Dendritic cell treated with granulocyte-macrophage colony-stimulating factor and Interleukin-4, amounts not matched to agents 40 ng/mL and 50 ng/mL, for 4 days (primary cell): ENCODE data around the gene NR3C2.

Experiments
- H3K27ac Mint-ChIP-seq: one replicate; pipeline ENCODE4 v1.8.0; 2022; ENCODE audit warnings: mild to moderate bottlenecking, mixed read lengths
- H3K27me3 Mint-ChIP-seq: one replicate; pipeline ENCODE4 v1.8.0; 2022; ENCODE audit warnings: mild to moderate bottlenecking, mixed read lengths
- H3K36me3 Mint-ChIP-seq: one replicate; pipeline ENCODE4 v1.8.0; 2022; ENCODE audit warnings: low read depth, mixed read lengths
- H3K4me1 Mint-ChIP-seq: one replicate; pipeline ENCODE4 v1.8.0; 2022; ENCODE audit warnings: low read depth, mixed read lengths
- H3K4me3 Mint-ChIP-seq: one replicate; pipeline ENCODE4 v1.8.0; 2022; ENCODE audit warnings: mild to moderate bottlenecking, moderate library complexity, mixed read lengths
- H3K9me3 Mint-ChIP-seq: one replicate; pipeline ENCODE4 v1.8.0; 2022; ENCODE audit warnings: mixed read lengths
- intact Hi-C: fragments of 100-400 bp; cut with micrococcal nuclease; formaldehyde crosslinking; loops from one replicate; pipeline ENCODE4 v1.15.0; 2022

NR3C2 gene

DNA sequence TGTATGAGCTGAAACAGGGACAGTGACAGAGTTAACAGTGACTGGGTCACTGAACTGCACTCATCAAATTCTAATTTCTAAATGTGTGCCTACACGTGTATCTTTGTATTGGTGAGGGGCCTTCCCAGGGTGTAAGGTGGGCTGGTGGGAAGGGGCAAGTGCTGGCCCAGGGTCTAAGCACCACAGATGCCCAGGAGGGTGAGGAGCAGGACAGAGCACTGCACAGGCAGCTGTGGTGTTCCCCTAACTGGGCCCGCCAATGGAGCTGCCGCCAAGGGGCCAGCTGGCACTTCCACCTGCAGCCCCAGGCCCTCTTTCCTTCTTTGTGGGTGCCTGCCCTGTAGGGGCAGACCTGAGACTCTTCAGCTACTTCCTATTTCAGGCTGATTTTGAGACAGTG, 360.5 kb downstream of the NR3C2 start:
- intact Hi-C loops = no loop called here
- Mint-ChIP-seq H3K36me3 (peaks cover 64% of the 10 kb centered on the region), H3K9me3 (peaks cover 60% of the 10 kb centered on the region), H3K27ac (no peak overlapping the region), H3K4me1 (no peaks in the 10 kb centered on the region), H3K27me3 (no peaks in the 10 kb centered on the region), H3K4me3 (no peak overlapping the region)

DNA sequence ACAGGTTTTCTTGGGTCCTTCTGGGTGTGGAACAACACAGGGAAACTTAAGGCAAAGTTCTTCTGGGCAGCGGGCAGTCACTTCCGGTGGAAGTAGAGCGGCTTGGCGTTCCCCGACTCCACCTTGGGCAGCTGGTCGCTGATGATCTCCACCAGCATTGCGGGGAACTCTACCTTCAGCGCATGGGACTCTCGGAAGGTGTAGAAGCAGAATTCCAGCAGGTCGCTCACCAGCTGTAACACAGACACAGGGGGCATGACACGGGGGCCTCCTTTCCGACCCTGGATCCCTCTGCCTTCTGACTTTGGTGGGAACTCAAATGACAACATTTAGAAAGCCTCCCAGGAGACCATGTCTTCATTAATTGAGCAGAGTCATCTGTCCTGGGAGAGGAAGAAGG, 360.9 kb downstream of the NR3C2 start:
- H3K27ac Mint-ChIP-seq = no peak overlapping the region
- no peak overlapping the region for H3K4me3 Mint-ChIP-seq
- H3K9me3 Mint-ChIP-seq = peaks cover 58% of the 10 kb centered on the region
- H3K36me3 Mint-ChIP-seq = peaks cover 69% of the 10 kb centered on the region
- intact Hi-C loops = no loop called here
- H3K27me3 Mint-ChIP-seq = no peaks in the 10 kb centered on the region
- H3K4me1 Mint-ChIP-seq = peaks cover under 1% of the 10 kb centered on the region

GRCh38 chr4:148079961-148080360, 362.3 kb downstream of the NR3C2 start:
- Mint-ChIP-seq H3K4me1 (peaks cover 8% of the 10 kb centered on the region), H3K36me3 (peaks cover 82% of the 10 kb centered on the region), H3K4me3 (no peak overlapping the region), H3K27me3 (no peaks in the 10 kb centered on the region), H3K27ac (no peak overlapping the region), H3K9me3 (peaks cover 47% of the 10 kb centered on the region)
- intact Hi-C loops = no loop called here

DNA sequence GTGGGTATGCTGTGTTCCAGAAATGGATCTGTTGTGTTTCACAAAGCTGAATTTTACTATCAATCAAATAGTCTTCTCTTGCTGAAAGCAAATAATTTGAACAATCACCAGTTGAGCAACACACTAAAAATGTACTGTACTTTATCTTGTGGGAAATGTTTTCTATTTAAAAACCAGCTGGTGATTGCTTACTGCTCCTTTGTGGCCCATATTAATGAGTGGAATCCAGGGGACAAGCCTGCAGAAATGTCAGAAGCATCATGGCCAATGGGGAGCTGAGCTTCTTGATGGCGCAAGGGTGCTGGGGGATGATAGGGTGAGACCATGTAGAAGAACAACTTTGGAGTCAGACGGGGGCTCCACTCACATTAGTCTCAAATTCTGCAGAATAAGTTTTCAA, 364.2 kb downstream of the NR3C2 start:
- H3K27ac Mint-ChIP-seq = no peak overlapping the region
- peaks cover 28% of the 10 kb centered on the region for H3K9me3 Mint-ChIP-seq
- H3K4me1 Mint-ChIP-seq = peaks cover 8% of the 10 kb centered on the region
- intact Hi-C loops = no loop called here
- no peak overlapping the region for H3K4me3 Mint-ChIP-seq
- peaks cover 99% of the 10 kb centered on the region for H3K36me3 Mint-ChIP-seq
- H3K27me3 Mint-ChIP-seq = no peaks in the 10 kb centered on the region

GRCh38 chr4:148077581-148077980, 364.6 kb downstream of the NR3C2 start:
- H3K4me1 Mint-ChIP-seq = peaks cover 8% of the 10 kb centered on the region
- H3K4me3 Mint-ChIP-seq = no peak overlapping the region
- peaks cover 23% of the 10 kb centered on the region for H3K9me3 Mint-ChIP-seq
- H3K36me3 Mint-ChIP-seq = peaks cover 99% of the 10 kb centered on the region
- intact Hi-C loops = no loop called here
- H3K27ac Mint-ChIP-seq = no peak overlapping the region
- H3K27me3 Mint-ChIP-seq = no peaks in the 10 kb centered on the region

- Mint-ChIP-seq H3K27ac (no peak overlapping the region), H3K4me1 (peaks cover 8% of the 10 kb centered on the region), H3K36me3 (peaks cover 99% of the 10 kb centered on the region)
Measured at GRCh38 chr4:148076964-148077363, 365.2 kb downstream of the NR3C2 start.

GRCh38 chr4:148075438-148075837, 366.8 kb downstream of the NR3C2 start:
- peaks cover 99% of the 10 kb centered on the region for H3K36me3 Mint-ChIP-seq
- peaks cover 8% of the 10 kb centered on the region for H3K4me1 Mint-ChIP-seq
- intact Hi-C loops = no loop called here
- no peaks in the 10 kb centered on the region for H3K27me3 Mint-ChIP-seq
- H3K27ac Mint-ChIP-seq = no peak overlapping the region
- H3K9me3 Mint-ChIP-seq = peaks cover 6% of the 10 kb centered on the region
- H3K4me3 Mint-ChIP-seq = no peak overlapping the region

More at GRCh38 chr4:148076964-148077363, 365.2 kb downstream of the NR3C2 start:
- no peaks in the 10 kb centered on the region for H3K27me3 Mint-ChIP-seq
- H3K9me3 Mint-ChIP-seq = peaks cover 17% of the 10 kb centered on the region
- intact Hi-C loops = no loop called here
- H3K4me3 Mint-ChIP-seq = no peak overlapping the region

DNA sequence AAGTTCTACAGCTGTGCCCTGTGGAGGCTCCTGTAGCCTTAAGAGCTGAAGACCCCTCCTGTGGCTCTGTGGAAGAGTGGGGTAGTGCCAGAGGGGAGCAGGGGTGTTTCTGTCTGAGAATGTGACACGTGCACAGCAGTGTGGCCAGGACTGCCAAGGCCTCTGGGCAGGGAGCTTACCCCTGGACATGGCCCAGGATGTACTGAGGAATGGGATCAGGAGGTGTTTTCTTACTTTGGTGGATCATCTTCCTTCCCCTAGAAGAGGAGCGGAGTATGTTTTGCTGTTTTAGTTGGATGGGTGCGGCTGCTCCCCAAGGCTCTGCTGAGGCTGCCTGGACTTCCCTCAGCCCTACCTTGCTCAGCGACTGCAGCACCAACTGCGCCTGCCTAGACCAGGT, 367.8 kb downstream of the NR3C2 start:
- intact Hi-C loops = no loop called here
- Mint-ChIP-seq H3K27ac (no peak overlapping the region), H3K9me3 (no peaks in the 10 kb centered on the region)

GRCh38 chr4:148073349-148073748, 368.9 kb downstream of the NR3C2 start:
- intact Hi-C loops = no loop called here
- no peak overlapping the region for H3K27ac Mint-ChIP-seq
- no peak overlapping the region for H3K4me3 Mint-ChIP-seq
- peaks cover 8% of the 10 kb centered on the region for H3K4me1 Mint-ChIP-seq
- no peaks in the 10 kb centered on the region for H3K27me3 Mint-ChIP-seq
- H3K36me3 Mint-ChIP-seq = peaks cover 100% of the 10 kb centered on the region
- H3K9me3 Mint-ChIP-seq = no peaks in the 10 kb centered on the region

More for the DNA sequence above, 367.8 kb downstream of the NR3C2 start:
- H3K36me3 Mint-ChIP-seq = peaks cover 99% of the 10 kb centered on the region
- H3K4me1 Mint-ChIP-seq = peaks cover 8% of the 10 kb centered on the region
- no peaks in the 10 kb centered on the region for H3K27me3 Mint-ChIP-seq
- H3K4me3 Mint-ChIP-seq = no peak overlapping the region

DNA sequence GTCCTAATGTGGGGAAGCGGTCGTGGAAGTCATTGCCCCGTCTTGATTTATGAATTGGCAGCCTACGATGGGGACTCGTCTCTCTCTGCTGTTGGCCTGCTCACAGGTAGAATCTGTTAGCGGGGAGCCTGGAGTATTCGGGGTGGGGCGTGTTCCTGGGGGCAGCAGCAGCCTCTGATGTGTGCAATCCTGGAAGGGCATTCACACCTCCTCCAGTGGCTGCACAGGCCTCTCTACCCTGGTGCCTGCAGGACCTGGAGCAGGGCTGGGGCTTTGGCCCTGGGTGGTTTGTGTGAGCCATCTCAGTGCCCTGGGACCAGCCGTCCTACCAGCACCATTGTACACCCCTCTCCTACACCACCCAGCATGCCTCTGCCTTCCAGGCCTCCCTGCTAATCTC, 369.4 kb downstream of the NR3C2 start:
- Mint-ChIP-seq H3K4me3 (no peak overlapping the region), H3K27ac (no peak overlapping the region), H3K4me1 (peaks cover 8% of the 10 kb centered on the region), H3K27me3 (no peaks in the 10 kb centered on the region), H3K9me3 (no peaks in the 10 kb centered on the region), H3K36me3 (peaks cover 100% of the 10 kb centered on the region)
- intact Hi-C loops = no loop called here

- Mint-ChIP-seq H3K4me1 (peaks cover 5% of the 10 kb centered on the region), H3K27me3 (no peaks in the 10 kb centered on the region)
Measured at GRCh38 chr4:148071009-148071408, 371.2 kb downstream of the NR3C2 start.

GRCh38 chr4:148069895-148070178, 372.4 kb downstream of the NR3C2 start:
- intact Hi-C loops = no loop called here
- H3K9me3 Mint-ChIP-seq = no peaks in the 10 kb centered on the region
- no peaks in the 10 kb centered on the region for H3K27me3 Mint-ChIP-seq
- H3K36me3 Mint-ChIP-seq = peaks cover 100% of the 10 kb centered on the region
- H3K4me1 Mint-ChIP-seq = peaks cover 4% of the 10 kb centered on the region
- H3K4me3 Mint-ChIP-seq = no peak overlapping the region
- no peak overlapping the region for H3K27ac Mint-ChIP-seq

More at GRCh38 chr4:148071009-148071408, 371.2 kb downstream of the NR3C2 start:
- Mint-ChIP-seq H3K27ac (no peak overlapping the region), H3K9me3 (no peaks in the 10 kb centered on the region), H3K4me3 (no peak overlapping the region), H3K36me3 (peaks cover 100% of the 10 kb centered on the region)
- intact Hi-C loops = no loop called here

DNA sequence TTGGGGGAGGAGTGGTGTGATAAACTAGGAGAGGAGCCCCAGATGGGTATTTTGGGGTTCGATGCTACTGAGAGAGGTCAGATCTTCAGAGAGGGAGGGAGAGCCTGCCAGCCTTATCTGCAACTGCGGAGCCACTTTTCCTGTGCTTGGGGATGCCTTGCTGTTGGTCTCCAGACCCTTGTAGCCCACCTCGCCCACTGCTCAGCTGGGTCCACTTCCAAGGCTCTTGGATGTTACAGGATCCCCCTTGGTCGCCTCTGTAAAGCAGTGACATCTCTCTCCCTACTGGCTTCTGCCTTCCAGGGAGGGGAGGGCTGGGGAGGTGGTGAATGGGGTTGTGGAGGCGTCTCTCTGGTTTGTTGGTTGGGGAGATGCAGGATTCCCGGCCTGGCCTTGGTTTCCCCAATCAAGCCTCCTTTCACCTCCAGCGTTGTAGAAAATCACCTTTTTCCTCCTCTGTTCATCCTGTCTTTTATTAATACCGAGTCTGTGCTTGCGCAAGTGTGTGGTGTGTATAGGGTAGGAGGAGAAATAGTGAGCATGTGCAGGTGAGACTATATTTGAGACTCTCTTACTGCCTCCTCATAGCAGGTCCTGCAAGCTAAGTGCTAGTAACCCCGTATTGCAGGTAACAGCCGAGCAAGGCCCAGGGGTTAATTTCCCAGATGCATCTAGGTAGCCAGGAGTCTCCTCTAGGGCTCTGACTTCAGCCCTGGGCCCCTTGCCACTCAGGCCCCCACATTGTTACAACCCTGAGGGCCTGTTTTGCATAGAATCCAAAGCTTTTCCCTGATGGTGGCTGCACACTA, 372.9 kb downstream of the NR3C2 start:
- no peak overlapping the region for H3K27ac Mint-ChIP-seq
- H3K4me1 Mint-ChIP-seq = peaks cover 7% of the 10 kb centered on the region
- no peaks in the 10 kb centered on the region for H3K9me3 Mint-ChIP-seq
- H3K27me3 Mint-ChIP-seq = no peaks in the 10 kb centered on the region
- H3K4me3 Mint-ChIP-seq = no peak overlapping the region
- intact Hi-C loops = no loop called here
- peaks cover 100% of the 10 kb centered on the region for H3K36me3 Mint-ChIP-seq

- intact Hi-C loops = no loop called here
- no peaks in the 10 kb centered on the region for H3K27me3 Mint-ChIP-seq
- H3K4me1 Mint-ChIP-seq = peaks cover 15% of the 10 kb centered on the region
- H3K27ac Mint-ChIP-seq = no peak overlapping the region
- no peaks in the 10 kb centered on the region for H3K9me3 Mint-ChIP-seq
- peaks cover 100% of the 10 kb centered on the region for H3K36me3 Mint-ChIP-seq
- no peak overlapping the region for H3K4me3 Mint-ChIP-seq
Measured at GRCh38 chr4:148068065-148068911, 373.9 kb downstream of the NR3C2 start.
